K562 (cell line): ENCODE data around the gene VDAC1. TPM values are rescaled to one million over a fixed set of nuclear protein-coding genes. Genes with fewer than 3 reads are reported as not detected.

ENCODE experiments used
- ATAC-seq: fragments of 200-7000 bp; cut with Tn5 transposase; 3 replicates; pipeline ENCODE4 v1.9.1; 2020; ENCODE audit warnings: moderate library complexity
- BruUV-seq: library from RNA; stranded (reverse); fragments of 400-500 nt; replicated peaks from 2 replicates; lab custom pipeline; 2021; lab: Mats Ljungman, UMichigan
- CTCF ChIA-PET: fragments of 300-600 bp; formaldehyde crosslinking; extraction: SDS; loops from one replicate; lab custom pipeline; 2021; ENCODE audit warnings: low intra/inter-chr PET ratio; lab: Yijun Ruan, JAX
- POLR2A ChIA-PET: fragments of 300-600, 350-650 bp; sonication (Branson Sonifier 250); formaldehyde crosslinking; extraction: SDS; loops from one replicate; lab custom pipeline; 2021; ENCODE audit warnings: antibody characterized with exemption, inconsistent platforms; lab: Yijun Ruan, JAX
- DNase-seq, 4 experiments: peaks; one replicate each; pipeline versions ENCODE4 v3.0.0 to v3.0.0-alpha.2; 2011 to 2018; ENCODE audit warnings: low spot score in 3 of 4, mixed read lengths in 3 of 4; ENCODE audit errors: extremely low read depth in 1 of 4
- FAIRE-seq: peaks from 2 replicates; lab custom pipeline; 2011; peaks lifted over from hg19 to GRCh38; lab: Jason Lieb, UNC
- H2AFZ ChIP-seq: 2 replicates; pipeline ENCODE4 v1.6.0; 2011; ENCODE audit warnings: low read depth, low read length, control low read depth, inconsistent platforms
- H3K27ac ChIP-seq: fragments of 200-600 bp; 3 replicates; pipeline ENCODE4 v1.8.0; 2011; ENCODE audit warnings: low read depth, mild to moderate bottlenecking, control low read depth, inconsistent platforms, low read length, moderate library complexity, mixed read lengths; ENCODE audit errors: extremely low read depth
- H3K27me3 ChIP-seq, 2 experiments: fragments of 300-600 bp in 1 of 2; 2 replicates in 1 of 2; 3 replicates in 1 of 2; pipeline versions ENCODE4 v1.6.0 to v1.8.0; 2011; ENCODE audit warnings: inconsistent platforms in 2 of 2, low read length in 2 of 2, mild to moderate bottlenecking in 1 of 2, mixed read lengths in 1 of 2, moderate library complexity in 1 of 2; ENCODE audit not compliant: control insufficient read depth in 2 of 2, insufficient read depth in 2 of 2
- H3K36me3 ChIP-seq: fragments of 300-600 bp; 3 replicates; pipeline ENCODE4 v1.8.0; 2011; ENCODE audit warnings: mild to moderate bottlenecking, low read length, inconsistent platforms; ENCODE audit not compliant: control insufficient read depth, insufficient read depth
- H3K4me1 ChIP-seq, 2 experiments: fragments of 200-600 bp in 1 of 2; replicated peaks in 1 of 2; 2 replicates in 1 of 2; 3 replicates in 1 of 2; pipeline versions ENCODE4 v1.5.1 to v1.8.0; 2011; ENCODE audit warnings: inconsistent platforms in 2 of 2, low read length in 2 of 2, mild to moderate bottlenecking in 1 of 2, mixed read lengths in 1 of 2, moderate library complexity in 1 of 2; ENCODE audit not compliant: control insufficient read depth in 2 of 2, insufficient read depth in 2 of 2
- H3K4me2 ChIP-seq: 2 replicates; pipeline ENCODE4 v1.6.1; 2011; ENCODE audit warnings: low read length, control low read depth, inconsistent platforms, mixed read lengths; ENCODE audit not compliant: insufficient read depth
- H3K4me3 ChIP-seq: fragments of 200-600 bp; sonication (generic), shearing (Covaris generic); 2 replicates; pipeline ENCODE4 v1.5.1; 2016; ENCODE audit warnings: control low read depth, inconsistent platforms
- H3K79me2 ChIP-seq: fragments of 200-600 bp; 3 replicates; pipeline ENCODE4 v1.8.0; 2011; ENCODE audit warnings: low read length, inconsistent platforms; ENCODE audit not compliant: control insufficient read depth, insufficient read depth
- H3K9ac ChIP-seq, 2 experiments: 2 replicates each; pipeline versions ENCODE4 v1.6.0 to v1.6.1; 2011; ENCODE audit warnings: low read depth in 2 of 2, low read length in 2 of 2, control low read depth in 1 of 2, inconsistent platforms in 1 of 2, mild to moderate bottlenecking in 1 of 2, mixed read lengths in 1 of 2; ENCODE audit not compliant: insufficient read depth in 1 of 2
- H3K9me1 ChIP-seq: one replicate; pipeline ENCODE4 v1.6.0; 2011; ENCODE audit warnings: inconsistent platforms, mild to moderate bottlenecking, low read length, moderate library complexity; ENCODE audit not compliant: control insufficient read depth, insufficient read depth
- H3K9me3 ChIP-seq: replicated peaks from 2 replicates; pipeline ENCODE4 v1.5.1; 2011; ENCODE audit warnings: low read depth, low read length, inconsistent platforms; ENCODE audit not compliant: control insufficient read depth, insufficient read depth
- H4K20me1 ChIP-seq: replicated peaks from 2 replicates; pipeline ENCODE4 v1.6.1; 2011; ENCODE audit warnings: low read length, inconsistent platforms, mixed read lengths; ENCODE audit not compliant: control insufficient read depth, insufficient read depth
- CBX2 ChIP-seq: fragments of 200-600 bp; sonication (generic); IDR thresholded peaks from one replicate; pipeline ENCODE4 v1.6.1; 2012; ENCODE audit warnings: mild to moderate bottlenecking, low read length, inconsistent platforms; ENCODE audit not compliant: insufficient read depth, poor library complexity, severe bottlenecking
- CXXC5 ChIP-seq: fragments of 250-450 bp; sonication (Bioruptor Pico); IDR thresholded peaks from 2 replicates; pipeline ENCODE4 v1.8.0; 2022; ENCODE audit warnings: inconsistent platforms, mild to moderate bottlenecking, moderate library complexity
- HOXB6 ChIP-seq: fragments of 250-450 bp; sonication (Bioruptor Pico); IDR thresholded peaks from 2 replicates; pipeline ENCODE4 v1.5.1; 2022; ENCODE audit warnings: mild to moderate bottlenecking, borderline replicate concordance
- STAT5A ChIP-seq: IDR thresholded peaks from 2 replicates; pipeline ENCODE4 v1.6.1; 2012; ENCODE audit warnings: low read length, inconsistent platforms, borderline replicate concordance
- XRCC5 ChIP-seq: fragments of 200-400 bp; formaldehyde crosslinking; IDR thresholded peaks from 2 replicates; pipeline ENCODE4 v1.6.1; 2017; ENCODE audit warnings: low read depth, mild to moderate bottlenecking, low read length
- ZNF23 ChIP-seq: fragments of 250-450 bp; sonication (Bioruptor Pico); IDR thresholded peaks from 2 replicates; pipeline ENCODE4 v1.4.0; 2020; ENCODE audit warnings: mild to moderate bottlenecking
- ZNF431 ChIP-seq: sonication (generic); formaldehyde crosslinking; IDR thresholded peaks from 2 replicates; pipeline ENCODE4 v1.8.0; 2022; ENCODE audit warnings: mild to moderate bottlenecking, missing genetic modification reagents
- ZNF699 ChIP-seq: fragments of 250-450 bp; sonication (Bioruptor Pico); IDR thresholded peaks from 2 replicates; pipeline ENCODE4 v1.8.0; 2021; ENCODE audit warnings: mild to moderate bottlenecking, moderate library complexity; ENCODE audit not compliant: insufficient replicate concordance
- ZZZ3 ChIP-seq: fragments of 450-650 bp; IDR thresholded peaks from 2 replicates; pipeline ENCODE4 v1.6.1; 2016; ENCODE audit warnings: antibody characterized with exemption, mild to moderate bottlenecking, moderate library complexity
- WGBS: fragments of 100-300 bp; shearing (Covaris generic); methylation state at CpG from one replicate; pipeline ENCODE4 v1.1.6; 2016; ENCODE audit warnings: low coverage, mixed read lengths; ENCODE audit not compliant: insufficient coverage; ENCODE audit errors: missing lambda C conversion rate; 5-methylcytosine and 5-hydroxymethylcytosine counted together
- in situ Hi-C: fragments of 300-500 bp; cut with MboI; formaldehyde crosslinking; loops from 4 replicates; pipeline ENCODE4 v1.15.0; 2018; ENCODE audit warnings: inconsistent platforms, mixed read lengths
- intact Hi-C: fragments of 100-400 bp; cut with micrococcal nuclease; formaldehyde crosslinking; loops from 2 replicates; pipeline ENCODE4 v1.14.2; 2022
- polyA plus RNA-seq, 8 experiments: library from polyadenylated mRNA; depleted of rRNA in 4 of 8; stranded (reverse) in 5 of 8; unstranded in 3 of 8; fragments of >200 nt; fragmentation: Nextera tagmentation in 2 of 8; fragmentation: Illumina TruSeq in 1 of 8; extraction: Ambion mirVana in 2 of 8; extraction: Trizol in 1 of 8; gene quantifications; 2 replicates each; pipeline versions ENCODE4 v1.2.1 to v1.2.3, GENCODE V29; 2011 to 2014; ENCODE audit warnings: inconsistent platforms in 1 of 8, missing spikeins in 1 of 8
- total RNA-seq, 7 experiments: library from RNA; depleted of rRNA in 6 of 7; stranded (reverse); fragments of >200 nt in 6 of 7; fragmentation: Illumina TruSeq in 2 of 7; extraction: Trizol in 2 of 7; gene quantifications; 2 replicates each; pipeline versions ENCODE4 v1.2.1 to v1.2.3, GENCODE V29; 2011 to 2021; ENCODE audit warnings: low replicate concordance in 1 of 7
- TF ChIP-seq, protein P1 (sequence below): IDR thresholded peaks from 3 replicates; pipeline ENCODE4 v1.6.1; 2011; ENCODE audit warnings: borderline replicate concordance, mild to moderate bottlenecking, moderate library complexity; ENCODE audit not compliant: insufficient read length; ENCODE audit errors: extremely low read depth

Gene VDAC1
- total and polyA plus RNA-seq, 9 of the 15 experiments (the other 6 are each of a cell fraction or from before 2014, with no cell fraction given), result 168 to 366 (median 293) TPM

DNA sequence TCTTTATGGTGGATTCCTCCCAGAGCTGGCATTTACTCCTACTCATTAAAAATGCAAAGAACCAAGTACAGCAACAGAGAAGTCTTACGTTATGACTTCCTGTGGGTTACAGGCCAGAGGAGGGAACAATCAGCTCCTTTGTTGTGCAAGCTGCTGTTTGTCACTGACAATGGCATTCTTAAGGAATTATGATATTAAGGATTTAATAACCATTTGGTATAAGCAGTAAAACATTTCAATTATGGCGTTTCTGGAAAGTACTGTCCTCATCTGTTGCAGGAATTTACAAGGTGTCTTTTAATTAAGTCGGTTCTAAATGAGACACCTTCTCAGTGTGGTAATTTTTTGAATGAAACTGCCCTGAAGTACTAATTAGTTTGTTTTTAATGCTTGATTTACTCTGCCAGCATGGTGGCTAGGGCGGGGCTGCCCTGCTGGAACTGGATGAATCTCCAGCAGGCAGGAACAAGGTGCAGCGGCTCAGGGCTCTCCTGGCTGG is 49.1 kb upstream of the VDAC1 start:
- WGBS, result 0% methylated on average over 5 of the region's 5 CpGs
- in situ Hi-C loops (no loop called here), intact Hi-C loops (no loop called here)
- H3K9me3 ChIP-seq, result no peaks in the 10 kb centered on the region
- TF ChIP-seq CXXC5 (CRISPR knock-in tag) (no peak), STAT5A (no peak), HOXB6 (CRISPR knock-in tag) (no peak), ZNF699 (no peak)
- H3K27ac ChIP-seq, result no peak overlapping the region
- no peak overlapping the region for H2AFZ ChIP-seq
- H3K9me1 ChIP-seq, result no peaks in the 10 kb centered on the region
- no peaks in the 10 kb centered on the region for H3K79me2 ChIP-seq
- no peak overlapping the region for H3K9ac ChIP-seq
- no TSS peak for BruUV-seq
- peaks cover 22 to 54% of the 10 kb centered on the region in 2 experiments for H3K27me3 ChIP-seq
- ATAC-seq (no peak), DNase-seq (no peak), FAIRE-seq (no peak)
- H3K4me3 ChIP-seq, result no peak overlapping the region
- no peaks in the 10 kb centered on the region for H3K4me1 ChIP-seq
- CTCF ChIA-PET, result interaction anchor here (0.6 kb wide), 1 partner anchor 136 kb away, joined by 3 read pairs; no protein-coding TSS in a partner anchor
- H4K20me1 ChIP-seq, result no peaks in the 10 kb centered on the region
- H3K4me2 ChIP-seq, result no peak overlapping the region
- H3K36me3 ChIP-seq, result no peaks in the 10 kb centered on the region
- POLR2A ChIA-PET, result no interaction called here

DNA sequence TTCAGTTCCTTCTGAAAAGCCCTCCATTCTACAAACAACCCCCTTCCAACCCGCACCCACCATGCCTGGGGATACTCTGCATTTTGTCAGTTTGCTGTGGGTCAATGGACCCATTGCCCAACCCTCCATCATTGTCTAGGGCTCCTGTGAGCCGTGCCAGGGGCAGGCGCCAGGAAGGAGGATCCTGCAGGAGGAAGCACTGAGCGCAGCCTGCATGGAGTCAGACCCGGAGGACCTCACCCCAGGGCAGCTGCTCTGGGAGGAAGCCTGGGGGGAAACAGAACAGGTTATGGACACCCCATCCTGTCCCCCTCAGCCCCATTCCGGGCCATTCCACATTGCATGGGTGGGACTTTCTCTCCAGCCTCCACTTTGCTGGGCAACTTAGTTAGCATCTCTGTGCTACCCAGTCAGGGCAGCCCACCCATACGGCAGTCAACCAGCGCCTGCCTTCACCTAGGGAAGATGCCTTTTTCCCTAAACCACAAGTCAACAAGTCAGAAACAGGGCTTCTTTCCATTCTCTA is 48.6 kb upstream of the VDAC1 start:
- Histone ChIP-seq H3K9me3 (no peaks in the 10 kb centered on the region), H3K9me1 (no peaks in the 10 kb centered on the region), H3K79me2 (no peaks in the 10 kb centered on the region), H4K20me1 (no peaks in the 10 kb centered on the region), H3K4me1 (no peaks in the 10 kb centered on the region), H3K9ac (no peak overlapping the region), H3K4me3 (no peak overlapping the region), H2AFZ (no peak overlapping the region), H3K27ac (no peak overlapping the region), H3K36me3 (no peaks in the 10 kb centered on the region), H3K4me2 (no peak overlapping the region), H3K27me3 (peaks cover 22 to 49% of the 10 kb centered on the region in 2 experiments)
- no peak for FAIRE-seq
- DNase-seq, result no peak
- ChIA-PET CTCF (interaction anchor here (0.6 kb wide), 1 partner anchor 137 kb away, joined by 3 read pairs; no protein-coding TSS in a partner anchor), POLR2A (no interaction called here)
- no TSS peak for BruUV-seq
- 2% methylated on average over 8 of the region's 8 CpGs for WGBS
- in situ Hi-C loops, result no loop called here
- intact Hi-C loops, result no loop called here
- ATAC-seq, result no peak; the same call in 2 of the 3 replicates
- TF ChIP-seq ZNF431 (CRISPR knock-in tag), result no peak
- TF ChIP-seq CBX2, result no peak
- TF ChIP-seq ZNF23, result no peak
- TF ChIP-seq, protein P1, sequence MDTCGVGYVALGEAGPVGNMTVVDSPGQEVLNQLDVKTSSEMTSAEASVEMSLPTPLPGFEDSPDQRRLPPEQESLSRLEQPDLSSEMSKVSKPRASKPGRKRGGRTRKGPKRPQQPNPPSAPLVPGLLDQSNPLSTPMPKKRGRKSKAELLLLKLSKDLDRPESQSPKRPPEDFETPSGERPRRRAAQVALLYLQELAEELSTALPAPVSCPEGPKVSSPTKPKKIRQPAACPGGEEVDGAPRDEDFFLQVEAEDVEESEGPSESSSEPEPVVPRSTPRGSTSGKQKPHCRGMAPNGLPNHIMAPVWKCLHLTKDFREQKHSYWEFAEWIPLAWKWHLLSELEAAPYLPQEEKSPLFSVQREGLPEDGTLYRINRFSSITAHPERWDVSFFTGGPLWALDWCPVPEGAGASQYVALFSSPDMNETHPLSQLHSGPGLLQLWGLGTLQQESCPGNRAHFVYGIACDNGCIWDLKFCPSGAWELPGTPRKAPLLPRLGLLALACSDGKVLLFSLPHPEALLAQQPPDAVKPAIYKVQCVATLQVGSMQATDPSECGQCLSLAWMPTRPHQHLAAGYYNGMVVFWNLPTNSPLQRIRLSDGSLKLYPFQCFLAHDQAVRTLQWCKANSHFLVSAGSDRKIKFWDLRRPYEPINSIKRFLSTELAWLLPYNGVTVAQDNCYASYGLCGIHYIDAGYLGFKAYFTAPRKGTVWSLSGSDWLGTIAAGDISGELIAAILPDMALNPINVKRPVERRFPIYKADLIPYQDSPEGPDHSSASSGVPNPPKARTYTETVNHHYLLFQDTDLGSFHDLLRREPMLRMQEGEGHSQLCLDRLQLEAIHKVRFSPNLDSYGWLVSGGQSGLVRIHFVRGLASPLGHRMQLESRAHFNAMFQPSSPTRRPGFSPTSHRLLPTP, result no peak
- TF ChIP-seq XRCC5, result no peak
- no peak for TF ChIP-seq ZZZ3
